HEK293 (cell line): ENCODE data around the gene TTLL7.

Experiments
- CTCF ChIA-PET: fragments of 350-600 bp; formaldehyde crosslinking; extraction: SDS; loops from one replicate; lab custom pipeline; 2021; ENCODE audit warnings: antibody characterized with exemption; lab: Yijun Ruan, JAX
- POLR2A ChIA-PET: fragments of 300-600 bp; formaldehyde crosslinking; extraction: SDS; loops from one replicate; lab custom pipeline; 2020; ENCODE audit warnings: antibody characterized with exemption, inconsistent platforms; lab: Yijun Ruan, JAX
- H3K27ac ChIP-seq: fragments of 200-500 bp; sonication (Bioruptor generic); 2 replicates; pipeline ENCODE4 v1.5.1; 2014; ENCODE audit warnings: low read depth, low read length, control low read depth, inconsistent platforms; ENCODE audit errors: extremely low read depth
- H3K36me3 ChIP-seq, 2 experiments: fragments of 200-500 bp in 1 of 2; sonication (Bioruptor generic) in 1 of 2; 1 replicate in 1 of 2; 2 replicates in 1 of 2; pipeline ENCODE4 v1.5.1; 2014 to 2017; ENCODE audit warnings: inconsistent platforms in 2 of 2, low read length in 2 of 2; ENCODE audit not compliant: control insufficient read depth in 2 of 2, insufficient read depth in 1 of 2
- H3K4me1 ChIP-seq: fragments of 200-500 bp; sonication (Bioruptor generic); 2 replicates; pipeline ENCODE4 v1.5.1; 2014; ENCODE audit warnings: mild to moderate bottlenecking, low read length, inconsistent platforms; ENCODE audit not compliant: control insufficient read depth, insufficient read depth
- H3K4me3 ChIP-seq: 2 replicates; pipeline ENCODE4 v1.5.1; 2011; ENCODE audit warnings: low read depth, mild to moderate bottlenecking, control low read depth, low read length, moderate library complexity
- H3K9me3 ChIP-seq: fragments of 200-500 bp; sonication (Bioruptor generic); 2 replicates; pipeline ENCODE4 v1.5.1; 2014; ENCODE audit warnings: low read depth, low read length, inconsistent platforms; ENCODE audit not compliant: control insufficient read depth, insufficient read depth
- AEBP2 ChIP-seq: fragments of 450-650 bp; formaldehyde crosslinking; IDR thresholded peaks from 2 replicates; pipeline ENCODE4 v1.5.1; 2016; ENCODE audit warnings: missing biosample characterization, missing genetic modification characterization, borderline replicate concordance
- EGR2 ChIP-seq: fragments of 450-650 bp; formaldehyde crosslinking; IDR thresholded peaks from 2 replicates; pipeline ENCODE4 v1.5.1; 2016; ENCODE audit warnings: low read depth, missing biosample characterization, missing genetic modification characterization
- GLIS2 ChIP-seq: fragments of 450-650 bp; formaldehyde crosslinking; IDR thresholded peaks from 2 replicates; pipeline ENCODE4 v1.5.1; 2016; ENCODE audit warnings: missing biosample characterization, missing genetic modification characterization
- KLF17 ChIP-seq: fragments of 450-650 bp; formaldehyde crosslinking; IDR thresholded peaks from 2 replicates; pipeline ENCODE4 v1.5.1; 2016; ENCODE audit warnings: missing biosample characterization, missing genetic modification characterization
- SALL2 ChIP-seq: fragments of 450-650 bp; formaldehyde crosslinking; IDR thresholded peaks from 2 replicates; pipeline ENCODE4 v1.5.0; 2017; ENCODE audit warnings: missing biosample characterization, mild to moderate bottlenecking, missing genetic modification characterization, borderline replicate concordance
- SCRT2 ChIP-seq: fragments of 450-650 bp; formaldehyde crosslinking; IDR thresholded peaks from 2 replicates; pipeline ENCODE4 v1.5.1; 2016; ENCODE audit warnings: missing biosample characterization, missing genetic modification characterization
- SP3 ChIP-seq: fragments of 450-650 bp; formaldehyde crosslinking; IDR thresholded peaks from 2 replicates; pipeline ENCODE4 v1.5.1; 2016; ENCODE audit warnings: missing biosample characterization, missing genetic modification characterization
- TCF7L2 ChIP-seq: IDR thresholded peaks from 2 replicates; pipeline ENCODE4 v1.6.1; 2011; ENCODE audit warnings: low read depth, mild to moderate bottlenecking, inconsistent platforms, low read length, moderate library complexity, borderline replicate concordance
- ZBTB1 ChIP-seq: fragments of 450-650 bp; formaldehyde crosslinking; IDR thresholded peaks from 2 replicates; pipeline ENCODE4 v1.5.1; 2016; ENCODE audit warnings: missing biosample characterization, missing genetic modification characterization
- ZNF19 ChIP-seq: fragments of 450-650 bp; formaldehyde crosslinking; IDR thresholded peaks from 2 replicates; pipeline ENCODE4; 2016; ENCODE audit warnings: missing biosample characterization, missing genetic modification characterization, low read depth
- ZNF335 ChIP-seq: fragments of 450-650 bp; formaldehyde crosslinking; conservative IDR thresholded peaks from 2 replicates; pipeline ENCODE4 v1.5.1; 2016; ENCODE audit warnings: missing biosample characterization, missing genetic modification characterization
- ZNF354C ChIP-seq: fragments of 450-650 bp; formaldehyde crosslinking; IDR thresholded peaks from 2 replicates; pipeline ENCODE4 v1.5.1; 2016; ENCODE audit warnings: missing biosample characterization, missing genetic modification characterization, low read depth, borderline replicate concordance
- ZNF48 ChIP-seq: fragments of 450-650 bp; formaldehyde crosslinking; IDR thresholded peaks from 2 replicates; pipeline ENCODE4 v1.5.1; 2016; ENCODE audit warnings: missing biosample characterization, missing genetic modification characterization
- ZNF510 ChIP-seq: fragments of 450-650 bp; formaldehyde crosslinking; IDR thresholded peaks from 2 replicates; pipeline ENCODE4 v1.5.1; 2018; ENCODE audit warnings: mild to moderate bottlenecking, missing genetic modification characterization, missing biosample characterization; ENCODE audit not compliant: insufficient replicate concordance
- ZNF558 ChIP-seq: fragments of 450-650 bp; formaldehyde crosslinking; IDR thresholded peaks from 2 replicates; pipeline ENCODE4 v1.5.1; 2016; ENCODE audit warnings: missing biosample characterization, missing genetic modification characterization
- ZNF571 ChIP-seq: fragments of 450-650 bp; formaldehyde crosslinking; IDR thresholded peaks from 2 replicates; pipeline ENCODE4 v1.5.0; 2017; ENCODE audit warnings: missing biosample characterization, missing genetic modification characterization
- ZNF626 ChIP-seq: fragments of 450-650 bp; sonication (Bioruptor Pico); formaldehyde crosslinking; IDR thresholded peaks from 2 replicates; pipeline ENCODE4 v1.5.1; 2018; ENCODE audit warnings: missing biosample characterization, missing genetic modification characterization, inconsistent platforms
- ZNF660 ChIP-seq: fragments of 450-650 bp; IDR thresholded peaks from 2 replicates; pipeline ENCODE4 v1.5.1; 2018; ENCODE audit warnings: missing biosample characterization, mild to moderate bottlenecking, missing genetic modification characterization
- ZNF704 ChIP-seq: fragments of 450-650 bp; formaldehyde crosslinking; IDR thresholded peaks from 2 replicates; pipeline ENCODE4 v1.5.1; 2016; ENCODE audit warnings: missing biosample characterization, missing genetic modification characterization
- ZNF768 ChIP-seq: fragments of 450-650 bp; formaldehyde crosslinking; IDR thresholded peaks from 2 replicates; pipeline ENCODE4 v1.5.1; 2018; ENCODE audit warnings: missing biosample characterization, mild to moderate bottlenecking, missing genetic modification characterization
- ZXDB ChIP-seq: fragments of 450-650 bp; formaldehyde crosslinking; IDR thresholded peaks from 2 replicates; pipeline ENCODE4 v1.5.1; 2016; ENCODE audit warnings: missing biosample characterization, missing genetic modification characterization
- TF ChIP-seq, protein P1 (sequence below): fragments of 450-650 bp; formaldehyde crosslinking; IDR thresholded peaks from 2 replicates; pipeline ENCODE4 v1.5.0; 2017; ENCODE audit warnings: missing biosample characterization, missing genetic modification characterization, borderline replicate concordance
- TF ChIP-seq, protein P2 (sequence below): fragments of 450-650 bp; formaldehyde crosslinking; IDR thresholded peaks from 2 replicates; pipeline ENCODE4 v1.5.1; 2016; ENCODE audit warnings: missing biosample characterization, missing genetic modification characterization, low read depth

TTLL7 gene

DNA sequence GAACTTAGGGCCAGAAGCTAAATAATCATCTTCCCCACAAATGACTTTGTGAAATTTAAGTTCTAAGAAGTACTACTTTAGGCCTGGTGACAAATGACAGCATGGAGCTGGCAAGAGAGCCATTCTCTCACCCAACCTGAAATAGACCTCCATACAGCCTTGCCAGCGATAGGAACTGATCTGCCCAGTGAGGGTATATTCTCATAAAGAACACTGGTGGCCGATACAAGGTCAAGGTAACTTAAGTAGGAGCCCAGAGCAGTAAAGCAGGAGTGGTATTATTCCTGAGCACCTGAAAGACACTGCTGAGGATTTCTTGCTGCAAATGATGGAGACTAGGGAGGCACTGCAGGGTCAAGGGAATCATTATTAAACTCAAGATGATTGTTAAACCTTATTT lies 2.6 kb upstream of the TTLL7 start (continued):
- TF ChIP-seq ZNF558 (tag by site-specific recombination) (no peak), SP3 (tag by site-specific recombination) (no peak), SCRT2 (tag by site-specific recombination) (no peak), EGR2 (tag by site-specific recombination) (no peak), ZNF354C (tag by site-specific recombination) (no peak), ZNF335 (tag by site-specific recombination) (no peak), GLIS2 (tag by site-specific recombination) (no peak), ZNF704 (tag by site-specific recombination) (no peak)

- H3K4me3 ChIP-seq: no peak overlapping the region
- H3K4me1 ChIP-seq: no peaks in the 10 kb centered on the region
- no peaks in the 10 kb centered on the region for H3K9me3 ChIP-seq
- no peaks in the 10 kb centered on the region for H3K36me3 ChIP-seq
- H3K27ac ChIP-seq: no peak overlapping the region
- ChIA-PET POLR2A (no interaction called here), CTCF (no interaction called here)
- no peak for TF ChIP-seq ZNF354C (tag by site-specific recombination)
- no peak for TF ChIP-seq ZNF510 (tag by site-specific recombination)
- TF ChIP-seq TCF7L2: no peak
- TF ChIP-seq, protein P1, sequence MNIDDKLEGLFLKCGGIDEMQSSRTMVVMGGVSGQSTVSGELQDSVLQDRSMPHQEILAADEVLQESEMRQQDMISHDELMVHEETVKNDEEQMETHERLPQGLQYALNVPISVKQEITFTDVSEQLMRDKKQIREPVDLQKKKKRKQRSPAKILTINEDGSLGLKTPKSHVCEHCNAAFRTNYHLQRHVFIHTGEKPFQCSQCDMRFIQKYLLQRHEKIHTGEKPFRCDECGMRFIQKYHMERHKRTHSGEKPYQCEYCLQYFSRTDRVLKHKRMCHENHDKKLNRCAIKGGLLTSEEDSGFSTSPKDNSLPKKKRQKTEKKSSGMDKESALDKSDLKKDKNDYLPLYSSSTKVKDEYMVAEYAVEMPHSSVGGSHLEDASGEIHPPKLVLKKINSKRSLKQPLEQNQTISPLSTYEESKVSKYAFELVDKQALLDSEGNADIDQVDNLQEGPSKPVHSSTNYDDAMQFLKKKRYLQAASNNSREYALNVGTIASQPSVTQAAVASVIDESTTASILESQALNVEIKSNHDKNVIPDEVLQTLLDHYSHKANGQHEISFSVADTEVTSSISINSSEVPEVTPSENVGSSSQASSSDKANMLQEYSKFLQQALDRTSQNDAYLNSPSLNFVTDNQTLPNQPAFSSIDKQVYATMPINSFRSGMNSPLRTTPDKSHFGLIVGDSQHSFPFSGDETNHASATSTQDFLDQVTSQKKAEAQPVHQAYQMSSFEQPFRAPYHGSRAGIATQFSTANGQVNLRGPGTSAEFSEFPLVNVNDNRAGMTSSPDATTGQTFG (tag by site-specific recombination): no peak
- no peak for TF ChIP-seq ZNF626
- TF ChIP-seq ZNF571 (tag by site-specific recombination): no peak
Observed at GRCh38 chr1:84000954-84001495, 2.1 kb upstream of the TTLL7 start.

GRCh38 chr1:84000196-84000885 lies 1.4 kb upstream of the TTLL7 start:
- H3K27ac ChIP-seq: no peak overlapping the region

More at GRCh38 chr1:84000196-84000885, 1.4 kb upstream of the TTLL7 start:
- ChIA-PET CTCF (no interaction called here), POLR2A (no interaction called here)
- Histone ChIP-seq H3K36me3 (no peaks in the 10 kb centered on the region), H3K4me3 (no peak overlapping the region), H3K9me3 (no peaks in the 10 kb centered on the region), H3K4me1 (no peaks in the 10 kb centered on the region)
- no peak for TF ChIP-seq ZNF768 (tag by site-specific recombination)
- no peak for TF ChIP-seq ZBTB1 (tag by site-specific recombination)
- TF ChIP-seq ZNF48 (tag by site-specific recombination): no peak
- TF ChIP-seq, protein P2, sequence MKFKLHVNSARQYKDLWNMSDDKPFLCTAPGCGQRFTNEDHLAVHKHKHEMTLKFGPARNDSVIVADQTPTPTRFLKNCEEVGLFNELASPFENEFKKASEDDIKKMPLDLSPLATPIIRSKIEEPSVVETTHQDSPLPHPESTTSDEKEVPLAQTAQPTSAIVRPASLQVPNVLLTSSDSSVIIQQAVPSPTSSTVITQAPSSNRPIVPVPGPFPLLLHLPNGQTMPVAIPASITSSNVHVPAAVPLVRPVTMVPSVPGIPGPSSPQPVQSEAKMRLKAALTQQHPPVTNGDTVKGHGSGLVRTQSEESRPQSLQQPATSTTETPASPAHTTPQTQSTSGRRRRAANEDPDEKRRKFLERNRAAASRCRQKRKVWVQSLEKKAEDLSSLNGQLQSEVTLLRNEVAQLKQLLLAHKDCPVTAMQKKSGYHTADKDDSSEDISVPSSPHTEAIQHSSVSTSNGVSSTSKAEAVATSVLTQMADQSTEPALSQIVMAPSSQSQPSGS (tag by site-specific recombination): no peak
- TF ChIP-seq KLF17 (tag by site-specific recombination): no peak
- no peak for TF ChIP-seq ZXDB (tag by site-specific recombination)
- TF ChIP-seq AEBP2: no peak
- TF ChIP-seq SALL2 (tag by site-specific recombination): no peak
- TF ChIP-seq EGR2 (tag by site-specific recombination): no peak
- TF ChIP-seq ZNF19: no peak
- no peak for TF ChIP-seq ZNF660 (tag by site-specific recombination)
- TF ChIP-seq, all 188 proteins: peak for 0
